ENCODE measurements around the gene NPAS3. TPM values are rescaled to one million over a fixed set of nuclear protein-coding genes. Genes with fewer than 3 reads are reported as not detected.

The NPAS3 gene
- polyA plus RNA-seq, 4 donors, result 0.30 to 0.81 (median 0.62) TPM; not detected in 1

DNA sequence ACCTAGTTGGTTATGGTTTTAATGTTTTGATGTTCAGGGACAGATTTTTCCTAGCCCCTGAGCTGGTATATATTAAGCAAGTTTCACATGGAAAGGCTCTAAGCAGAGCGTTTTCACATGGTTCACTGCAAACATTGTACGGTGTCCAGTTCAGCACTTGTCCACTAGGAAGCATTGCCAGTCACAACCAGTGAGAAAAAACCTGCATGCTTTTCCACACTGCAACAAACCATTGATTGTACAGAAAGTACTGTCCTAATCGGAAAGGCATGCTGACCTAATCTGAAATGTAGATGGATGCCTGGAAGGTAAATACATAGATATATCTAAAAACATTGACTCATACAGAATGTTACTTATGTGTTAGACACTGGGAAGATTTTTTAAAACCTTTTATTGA is 25.0 kb upstream of the NPAS3 start:
- Histone ChIP-seq H3K27me3 (ENCODE audit: control insufficient read depth in 3 of 3, insufficient read depth in 3 of 3, low read length in 3 of 3) (no peaks in the 10 kb centered on the region), H3K27ac (ENCODE audit: low read depth in 1 of 3, low read length in 2 of 3) (no peak overlapping the region), H3K4me3 (ENCODE audit: low read depth in 1 of 3, low read length in 3 of 3) (no peak overlapping the region), H3K36me3 (ENCODE audit: control insufficient read depth in 3 of 3, insufficient read depth in 2 of 3, low read depth in 1 of 3, low read length in 3 of 3) (no peaks in the 10 kb centered on the region), H3K4me1 (ENCODE audit: control insufficient read depth in 3 of 3, insufficient read depth in 2 of 3, low read depth in 1 of 3, low read length in 2 of 3) (no peaks in the 10 kb centered on the region), H3K9me3 (ENCODE audit: control insufficient read depth in 2 of 2, insufficient read depth in 1 of 2, low read depth in 1 of 2, low read length in 1 of 2) (no peaks in the 10 kb centered on the region)
- WGBS, 3 donors, result 54 to 58% (median 54%) methylated on average over 3 of the region's 3 CpGs
- DNase-seq (no peak), FAIRE-seq (no peak)

DNA sequence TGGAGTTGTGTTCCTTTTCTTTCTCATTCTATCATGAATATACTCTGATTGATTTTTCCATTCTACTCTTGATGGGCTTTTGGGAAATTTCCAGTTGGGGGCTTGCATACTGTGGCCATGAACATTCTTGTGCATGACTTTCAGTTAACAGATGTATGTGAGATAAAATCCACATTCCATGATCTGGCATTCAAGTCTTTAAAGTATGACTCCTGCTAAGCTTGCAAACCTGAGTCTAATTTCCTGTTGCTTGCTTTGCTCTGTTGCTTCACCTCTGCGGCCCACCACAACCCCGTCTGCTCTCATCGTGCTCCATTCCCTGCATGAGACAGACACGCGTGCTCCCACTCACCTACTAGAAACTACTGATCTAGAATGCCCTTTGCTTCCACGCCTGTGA is 24.3 kb upstream of the NPAS3 start:
- Histone ChIP-seq H3K9me3 (ENCODE audit: control insufficient read depth in 2 of 2, insufficient read depth in 1 of 2, low read depth in 1 of 2, low read length in 1 of 2) (no peaks in the 10 kb centered on the region), H3K36me3 (ENCODE audit: control insufficient read depth in 3 of 3, insufficient read depth in 2 of 3, low read depth in 1 of 3, low read length in 3 of 3) (no peaks in the 10 kb centered on the region), H3K4me1 (ENCODE audit: control insufficient read depth in 3 of 3, insufficient read depth in 2 of 3, low read depth in 1 of 3, low read length in 2 of 3) (no peaks in the 10 kb centered on the region), H3K4me3 (ENCODE audit: low read depth in 1 of 3, low read length in 3 of 3) (no peak overlapping the region), H3K27me3 (ENCODE audit: control insufficient read depth in 3 of 3, insufficient read depth in 3 of 3, low read length in 3 of 3) (no peaks in the 10 kb centered on the region), H3K27ac (ENCODE audit: low read depth in 1 of 3, low read length in 2 of 3) (no peak overlapping the region)
- no peak for DNase-seq
- FAIRE-seq, result no peak
- WGBS, 3 donors, result 91 to 95% (median 93%) methylated on average over 6 of the region's 6 CpGs

DNA sequence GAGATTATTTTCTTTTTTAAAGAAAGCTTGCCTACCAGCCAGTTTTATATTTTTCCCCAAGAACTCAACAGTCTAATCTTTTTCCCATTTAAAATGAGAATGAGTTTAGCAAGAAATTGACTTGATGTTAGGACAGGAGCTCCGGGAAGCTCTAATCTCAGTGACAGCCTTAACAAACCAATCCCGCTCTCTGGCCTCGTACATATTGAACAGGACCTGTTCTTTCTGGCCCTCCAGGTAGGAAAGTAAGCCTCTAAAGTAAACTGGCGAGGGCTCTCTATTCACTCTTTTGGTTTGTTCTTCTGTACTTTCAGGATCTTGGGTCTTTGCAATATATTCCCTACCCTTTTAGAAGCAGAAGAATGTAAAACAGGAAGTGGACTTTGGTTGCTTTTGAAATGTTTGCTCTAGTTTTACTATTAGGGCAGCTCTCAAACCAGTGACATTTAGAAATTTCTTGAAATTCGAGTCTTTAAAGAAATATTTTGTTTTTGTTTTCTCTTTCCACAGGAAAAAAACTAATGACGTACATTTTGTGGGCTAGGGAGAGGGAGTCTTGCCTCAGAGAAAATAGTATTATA is 17.9 kb upstream of the NPAS3 start:
- no peak for DNase-seq
- Histone ChIP-seq H3K4me1 (ENCODE audit: control insufficient read depth in 3 of 3, insufficient read depth in 2 of 3, low read depth in 1 of 3, low read length in 2 of 3) (no peaks in the 10 kb centered on the region), H3K9me3 (ENCODE audit: control insufficient read depth in 2 of 2, insufficient read depth in 1 of 2, low read depth in 1 of 2, low read length in 1 of 2) (no peaks in the 10 kb centered on the region), H3K4me3 (ENCODE audit: low read depth in 1 of 3, low read length in 3 of 3) (no peak overlapping the region), H3K36me3 (ENCODE audit: control insufficient read depth in 3 of 3, insufficient read depth in 2 of 3, low read depth in 1 of 3, low read length in 3 of 3) (no peaks in the 10 kb centered on the region), H3K27ac (ENCODE audit: low read depth in 1 of 3, low read length in 2 of 3) (no peak overlapping the region), H3K27me3 (ENCODE audit: control insufficient read depth in 3 of 3, insufficient read depth in 3 of 3, low read length in 3 of 3) (no peaks in the 10 kb centered on the region)
- 52 to 65% (median 52%) methylated on average over 6 of the region's 6 CpGs for WGBS, 3 donors
- FAIRE-seq, result no peak

DNA sequence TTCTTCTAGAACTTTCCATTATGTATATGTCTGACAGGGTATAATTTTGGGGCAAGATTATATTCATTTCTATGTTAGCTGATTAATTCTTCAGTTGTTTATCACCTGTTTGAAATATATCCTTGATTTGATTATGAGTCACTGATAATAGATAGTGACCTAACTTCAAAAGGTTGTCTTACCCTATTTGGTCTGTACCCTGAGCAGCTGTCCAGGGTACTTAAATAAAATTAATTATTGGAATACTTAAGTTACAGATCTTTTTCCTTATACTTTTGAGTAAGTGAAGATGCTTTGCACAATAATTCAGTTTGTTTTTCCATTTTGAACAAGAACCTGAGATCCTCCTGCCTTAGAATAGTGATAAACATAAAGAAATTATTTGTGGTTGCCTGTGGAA is 13.2 kb upstream of the NPAS3 start:
- H3K9me3 ChIP-seq (ENCODE audit: control insufficient read depth in 2 of 2, insufficient read depth in 1 of 2, low read depth in 1 of 2, low read length in 1 of 2), result no peaks in the 10 kb centered on the region
- no peaks in the 10 kb centered on the region for H3K36me3 ChIP-seq (ENCODE audit: control insufficient read depth in 3 of 3, insufficient read depth in 2 of 3, low read depth in 1 of 3, low read length in 3 of 3)
- no peak overlapping the region for H3K27ac ChIP-seq (ENCODE audit: low read depth in 1 of 3, low read length in 2 of 3)
- peaks cover 0 to 7% (median 0%) of the 10 kb centered on the region in 3 donors for H3K27me3 ChIP-seq (ENCODE audit: control insufficient read depth in 3 of 3, insufficient read depth in 3 of 3, low read length in 3 of 3)
- no peaks in the 10 kb centered on the region for H3K4me1 ChIP-seq (ENCODE audit: control insufficient read depth in 3 of 3, insufficient read depth in 2 of 3, low read depth in 1 of 3, low read length in 2 of 3)
- H3K4me3 ChIP-seq (ENCODE audit: low read depth in 1 of 3, low read length in 3 of 3), result no peak overlapping the region
- DNase-seq (no peak), FAIRE-seq (no peak)

DNA sequence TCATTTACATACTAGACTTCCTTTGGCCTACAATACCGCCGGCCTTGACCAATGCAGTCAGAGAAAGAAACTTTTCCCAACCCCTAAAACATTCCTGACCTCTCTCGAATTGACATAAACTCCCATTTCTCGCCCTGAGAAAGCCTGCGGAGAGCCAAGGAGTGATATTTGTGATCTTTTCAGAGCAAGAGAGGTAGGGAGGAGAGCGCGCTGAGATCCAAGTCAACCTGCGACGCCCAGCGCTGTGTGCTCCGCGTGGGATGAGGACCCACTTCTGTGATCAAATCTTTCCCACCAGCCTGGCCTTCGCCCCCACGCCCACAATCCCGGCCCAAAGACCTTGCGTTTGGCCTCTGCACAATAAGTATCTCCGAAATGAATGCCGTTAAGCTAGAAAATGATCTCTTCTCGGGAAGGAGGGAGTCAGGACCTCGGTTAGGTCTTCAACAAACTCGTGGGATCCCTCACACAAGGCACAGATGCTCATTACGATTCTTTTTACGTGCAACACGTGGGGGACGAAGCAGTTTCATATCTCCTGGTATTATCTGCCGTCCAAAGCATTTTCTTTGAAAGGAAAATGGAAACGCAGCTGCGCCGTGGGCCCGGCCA is 6.3 kb upstream of the NPAS3 start:
- Histone ChIP-seq H3K36me3 (ENCODE audit: control insufficient read depth in 3 of 3, insufficient read depth in 2 of 3, low read depth in 1 of 3, low read length in 3 of 3) (no peaks in the 10 kb centered on the region), H3K27me3 (ENCODE audit: control insufficient read depth in 3 of 3, insufficient read depth in 3 of 3, low read length in 3 of 3) (peaks cover 18 to 65% (median 26%) of the 10 kb centered on the region in 3 donors), H3K4me3 (ENCODE audit: low read depth in 1 of 3, low read length in 3 of 3) (peak overlapping the region in 1 of 3 donors; percentile 36), H3K4me1 (ENCODE audit: control insufficient read depth in 3 of 3, insufficient read depth in 2 of 3, low read depth in 1 of 3, low read length in 2 of 3) (peaks cover 0 to 6% (median 0%) of the 10 kb centered on the region in 3 donors), H3K27ac (ENCODE audit: low read depth in 1 of 3, low read length in 2 of 3) (no peak overlapping the region), H3K9me3 (ENCODE audit: control insufficient read depth in 2 of 2, insufficient read depth in 1 of 2, low read depth in 1 of 2, low read length in 1 of 2) (no peaks in the 10 kb centered on the region)
- no peak for DNase-seq
- no peak for FAIRE-seq
- WGBS, 3 donors, result 19 to 43% (median 28%) methylated on average over 30 of the region's 30 CpGs

DNA sequence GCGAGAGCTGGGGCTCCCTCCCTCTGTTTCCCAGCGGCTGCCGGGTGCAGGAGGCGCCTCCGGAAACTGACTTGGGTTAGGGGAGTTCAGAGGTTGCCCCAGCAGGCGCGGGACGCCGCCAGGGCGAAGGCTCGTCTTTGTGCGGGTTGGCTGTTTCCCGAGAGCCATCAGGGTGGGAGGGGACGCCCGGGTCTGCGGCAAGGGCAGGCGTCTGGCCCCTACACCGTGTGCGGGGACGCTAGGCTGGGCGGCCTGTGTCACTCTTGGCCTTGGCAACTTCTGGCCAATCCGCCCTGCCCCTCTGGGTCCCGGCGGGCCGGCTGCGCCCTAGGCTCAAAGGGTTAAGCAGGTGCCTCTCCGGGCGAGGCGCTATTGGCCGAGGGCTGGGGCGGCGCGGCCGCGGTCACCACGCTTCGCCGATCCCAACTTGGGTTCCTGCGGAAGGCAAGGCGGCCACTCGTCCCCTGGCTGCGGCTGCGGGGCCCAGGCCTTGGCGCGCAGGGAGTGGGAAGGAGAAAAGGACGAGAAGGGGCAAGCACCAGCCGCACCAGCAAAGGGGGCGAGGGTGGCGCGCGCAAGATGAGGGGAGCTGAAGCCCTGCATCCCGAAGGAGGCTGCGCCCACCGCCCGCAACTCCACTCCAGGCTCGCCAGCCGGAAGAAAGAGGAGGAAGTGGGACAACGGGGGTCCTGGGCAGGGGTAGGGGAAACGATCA is 5.6 kb upstream of the NPAS3 start:
- WGBS, 3 donors, result 3 to 7% (median 4%) methylated on average over 50 to 59 of the region's 59 CpGs
- Histone ChIP-seq H3K27ac (ENCODE audit: low read depth in 1 of 3, low read length in 2 of 3) (no peak overlapping the region), H3K27me3 (ENCODE audit: control insufficient read depth in 3 of 3, insufficient read depth in 3 of 3, low read length in 3 of 3) (peaks cover 23 to 71% (median 26%) of the 10 kb centered on the region in 3 donors), H3K4me3 (ENCODE audit: low read depth in 1 of 3, low read length in 3 of 3) (peak overlapping the region in 1 of 3 donors; percentile 36), H3K4me1 (ENCODE audit: control insufficient read depth in 3 of 3, insufficient read depth in 2 of 3, low read depth in 1 of 3, low read length in 2 of 3) (peaks cover 0 to 6% (median 0%) of the 10 kb centered on the region in 3 donors), H3K36me3 (ENCODE audit: control insufficient read depth in 3 of 3, insufficient read depth in 2 of 3, low read depth in 1 of 3, low read length in 3 of 3) (no peaks in the 10 kb centered on the region), H3K9me3 (ENCODE audit: control insufficient read depth in 2 of 2, insufficient read depth in 1 of 2, low read depth in 1 of 2, low read length in 1 of 2) (no peaks in the 10 kb centered on the region)
- FAIRE-seq (no peak), DNase-seq (peak in 1 of 2 donors; percentile 18)

DNA sequence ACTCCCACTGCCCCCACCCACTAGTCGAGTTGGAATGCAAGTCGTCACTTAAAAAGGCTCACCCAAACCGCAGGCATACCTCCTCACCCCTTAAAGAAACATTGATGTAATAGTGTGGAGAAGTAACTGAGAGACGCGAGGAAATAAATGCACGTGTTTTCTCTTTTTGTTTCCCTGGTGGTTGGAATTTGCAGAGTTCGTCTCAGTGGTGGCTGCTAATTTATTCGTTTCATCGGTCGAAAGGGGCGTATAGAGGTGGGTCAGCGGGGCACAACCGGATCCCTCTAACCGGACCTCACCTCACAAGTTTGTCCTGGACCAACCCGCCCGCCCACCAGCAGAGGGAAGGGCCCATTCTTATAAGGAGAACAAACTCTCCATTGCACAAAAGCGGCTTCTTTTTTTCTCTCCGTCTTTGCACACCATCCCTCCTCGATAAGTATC is 5.0 kb upstream of the NPAS3 start:
- FAIRE-seq (no peak), DNase-seq (peak in 1 of 2 donors; percentile 12)
- H3K27me3 ChIP-seq (ENCODE audit: control insufficient read depth in 3 of 3, insufficient read depth in 3 of 3, low read length in 3 of 3), result peaks cover 24 to 76% (median 26%) of the 10 kb centered on the region in 3 donors
- H3K36me3 ChIP-seq (ENCODE audit: control insufficient read depth in 3 of 3, insufficient read depth in 2 of 3, low read depth in 1 of 3, low read length in 3 of 3), result no peaks in the 10 kb centered on the region
- H3K9me3 ChIP-seq (ENCODE audit: control insufficient read depth in 2 of 2, insufficient read depth in 1 of 2, low read depth in 1 of 2, low read length in 1 of 2), result no peaks in the 10 kb centered on the region
- H3K27ac ChIP-seq (ENCODE audit: low read depth in 1 of 3, low read length in 2 of 3), result no peak overlapping the region
- peak overlapping the region in 1 of 3 donors; percentile 36 for H3K4me3 ChIP-seq (ENCODE audit: low read depth in 1 of 3, low read length in 3 of 3)
- whole genome bisulfite sequencing, 3 donors, result 1 to 2% (median 2%) methylated on average over 18 to 19 of the region's 19 CpGs
- H3K4me1 ChIP-seq (ENCODE audit: control insufficient read depth in 3 of 3, insufficient read depth in 2 of 3, low read depth in 1 of 3, low read length in 2 of 3), result peaks cover 0 to 6% (median 0%) of the 10 kb centered on the region in 3 donors

DNA sequence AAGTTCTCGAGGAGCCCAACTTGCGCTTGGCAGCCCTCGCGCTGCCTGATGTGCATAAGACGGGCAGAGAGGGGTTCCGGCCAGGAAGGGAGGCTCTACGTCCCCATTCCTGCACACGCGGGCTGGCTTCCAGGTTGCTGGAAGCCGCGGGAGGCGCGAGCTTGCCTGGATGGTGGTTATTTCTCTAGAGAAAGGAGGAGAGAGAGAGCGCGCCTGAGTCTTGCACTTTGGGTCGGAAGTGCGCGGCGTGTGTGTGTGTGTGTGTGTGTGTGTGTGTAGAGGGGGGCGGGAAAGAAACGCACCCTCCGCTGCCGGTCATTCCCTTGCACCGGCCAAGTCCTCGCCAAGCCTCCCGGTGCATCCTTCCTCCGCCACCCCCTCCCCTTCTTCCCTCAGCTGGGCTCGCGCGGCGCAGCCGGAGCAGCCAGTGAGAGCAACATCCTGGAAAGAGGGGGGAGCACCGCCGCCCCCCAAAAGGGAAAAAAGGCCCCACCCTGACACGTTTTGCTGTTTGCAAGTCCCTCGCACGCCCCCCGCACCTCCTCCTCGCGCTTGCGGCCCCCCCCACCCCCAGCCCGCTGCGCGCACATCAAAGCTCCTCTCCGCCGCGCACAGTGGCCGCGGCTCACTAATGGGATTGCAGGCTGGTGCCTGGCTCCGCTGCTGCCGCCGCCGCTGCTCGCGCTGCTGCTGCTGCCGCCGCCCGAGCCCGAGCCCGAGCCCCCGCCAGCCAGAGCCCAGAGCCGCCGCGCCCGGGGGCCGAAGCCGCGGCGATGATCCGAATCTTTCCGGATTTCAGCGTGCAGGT is 4.4 kb upstream of the NPAS3 start:
- no peak for FAIRE-seq
- Histone ChIP-seq H3K4me1 (ENCODE audit: control insufficient read depth in 3 of 3, insufficient read depth in 2 of 3, low read depth in 1 of 3, low read length in 2 of 3) (peaks cover 0 to 6% (median 0%) of the 10 kb centered on the region in 3 donors), H3K27me3 (ENCODE audit: control insufficient read depth in 3 of 3, insufficient read depth in 3 of 3, low read length in 3 of 3) (peaks cover 24 to 71% (median 28%) of the 10 kb centered on the region in 3 donors), H3K36me3 (ENCODE audit: control insufficient read depth in 3 of 3, insufficient read depth in 2 of 3, low read depth in 1 of 3, low read length in 3 of 3) (no peaks in the 10 kb centered on the region), H3K4me3 (ENCODE audit: low read depth in 1 of 3, low read length in 3 of 3) (peak overlapping the region; percentile 3 to 36 (median 34)), H3K9me3 (ENCODE audit: control insufficient read depth in 2 of 2, insufficient read depth in 1 of 2, low read depth in 1 of 2, low read length in 1 of 2) (no peaks in the 10 kb centered on the region), H3K27ac (ENCODE audit: low read depth in 1 of 3, low read length in 2 of 3) (no peak overlapping the region)
- WGBS, 3 donors, result 0 to 4% (median 1%) methylated on average over 40 to 72 of the region's 72 CpGs
- peak in 1 of 2 donors; percentile 37 for DNase-seq
